Smooth muscle cell (in vitro differentiated cells): ENCODE data around the gene PAWR. TPM values are rescaled to one million over a fixed set of nuclear protein-coding genes. Genes with fewer than 3 reads are reported as not detected.

Source experiments
- DNase-seq: peaks from one replicate; lab custom pipeline; 2025; ENCODE audit not compliant: unreplicated experiment; lab: John Stamatoyannopoulos, UW
- H2AFZ ChIP-seq: fragments of 200-600 bp; sonication (generic); 2 replicates; pipeline ENCODE4 v1.6.0; 2016; ENCODE audit warnings: antibody characterized with exemption, low read depth, mild to moderate bottlenecking
- H3F3A ChIP-seq: fragments of 200-600 bp; sonication (generic); 2 replicates; pipeline ENCODE4 v1.6.0; 2017; ENCODE audit warnings: antibody characterized with exemption, low read depth
- H3K27ac ChIP-seq: fragments of 200-600 bp; sonication (generic); 2 replicates; pipeline ENCODE4 v1.5.1; 2016; ENCODE audit warnings: low read depth, mild to moderate bottlenecking
- H3K27me3 ChIP-seq: fragments of 200-600 bp; sonication (generic); 2 replicates; pipeline ENCODE4 v1.6.1; 2016; ENCODE audit warnings: low read depth, mild to moderate bottlenecking
- H3K36me3 ChIP-seq: fragments of 200-600 bp; sonication (generic); 2 replicates; pipeline ENCODE4 v1.5.1; 2016; ENCODE audit warnings: low read depth
- H3K4me1 ChIP-seq: fragments of 200-600 bp; sonication (generic); 2 replicates; pipeline ENCODE4 v1.5.1; 2016; ENCODE audit warnings: low read depth
- H3K4me2 ChIP-seq: fragments of 200-600 bp; sonication (generic); 2 replicates; pipeline ENCODE4 v1.6.0; 2016; ENCODE audit warnings: mild to moderate bottlenecking
- H3K4me3 ChIP-seq: fragments of 200-600 bp; sonication (generic); 2 replicates; pipeline ENCODE4 v1.5.1; 2016; ENCODE audit warnings: mild to moderate bottlenecking
- H3K79me2 ChIP-seq: fragments of 200-600 bp; sonication (generic); 2 replicates; pipeline ENCODE4 v1.6.0; 2016; ENCODE audit warnings: low read depth, mild to moderate bottlenecking
- H3K9ac ChIP-seq: fragments of 200-600 bp; sonication (generic); 2 replicates; pipeline ENCODE4 v1.6.0; 2016; ENCODE audit warnings: low read depth
- H3K9me3 ChIP-seq: fragments of 200-600 bp; sonication (generic); replicated peaks from 2 replicates; pipeline ENCODE4 v1.5.1; 2016; ENCODE audit warnings: low read depth
- H4K20me1 ChIP-seq: fragments of 200-600 bp; sonication (generic); 2 replicates; pipeline ENCODE4 v1.6.0; 2016; ENCODE audit warnings: low read depth
- CTCF ChIP-seq: fragments of 200-600 bp; sonication (generic); IDR thresholded peaks from 2 replicates; pipeline ENCODE4 v1.5.1; 2017; ENCODE audit warnings: borderline replicate concordance, mild to moderate bottlenecking, antibody characterized with exemption; ENCODE audit not compliant: insufficient read depth, poor library complexity, severe bottlenecking
- WGBS: methylation state at CpG from one replicate; pipeline ENCODE4 v1.1.7; 2016; ENCODE audit warnings: low lambda C conversion rate; 5-methylcytosine and 5-hydroxymethylcytosine counted together
- polyA plus RNA-seq: library from polyadenylated mRNA; unstranded; fragments of >200 nt; fragmentation: Nextera tagmentation; extraction: Ambion mirVana; gene quantifications from 2 replicates; pipeline ENCODE4 v1.2.1, GENCODE V29; 2016
- total RNA-seq: library from RNA; depleted of rRNA; stranded (reverse); fragments of >200 nt; gene quantifications from 2 replicates; pipeline ENCODE4 v1.2.3, GENCODE V29; 2014

The PAWR gene
- total and polyA plus RNA-seq, 2 experiments from 2014 or later = 33.1 to 45.4 TPM

- no peak for DNase-seq
- Histone ChIP-seq H3K4me2 (no peak overlapping the region), H3K9ac (no peak overlapping the region), H4K20me1 (no peaks in the 10 kb centered on the region), H3K4me3 (no peak overlapping the region), H3K79me2 (peaks cover 9% of the 10 kb centered on the region), H3K36me3 (peaks cover 11% of the 10 kb centered on the region), H3F3A (no peaks in the 10 kb centered on the region), H3K9me3 (no peaks in the 10 kb centered on the region), H3K4me1 (no peaks in the 10 kb centered on the region), H3K27ac (no peak overlapping the region), H2AFZ (no peak overlapping the region), H3K27me3 (no peaks in the 10 kb centered on the region)
- 87% methylated on average over 1 of the region's 1 CpG for WGBS
- TF ChIP-seq CTCF = no peak
These were observed 98.8 kb downstream of the PAWR start for GRCh38 chr12:79591988-79592387.

GRCh38 chr12:79590751-79591150 lies 100.0 kb downstream of the PAWR start:
- Histone ChIP-seq H3K79me2 (no peaks in the 10 kb centered on the region), H3K27me3 (no peaks in the 10 kb centered on the region), H3K36me3 (peaks cover 11% of the 10 kb centered on the region), H3K4me3 (no peak overlapping the region), H4K20me1 (no peaks in the 10 kb centered on the region), H2AFZ (no peak overlapping the region), H3K27ac (no peak overlapping the region), H3F3A (no peaks in the 10 kb centered on the region), H3K4me1 (no peaks in the 10 kb centered on the region), H3K4me2 (no peak overlapping the region), H3K9ac (no peak overlapping the region), H3K9me3 (no peaks in the 10 kb centered on the region)
- no peak for TF ChIP-seq CTCF
- DNase-seq = no peak
- WGBS = 99% methylated on average over 2 of the region's 2 CpGs

- Histone ChIP-seq H3K4me3 (no peak overlapping the region), H3K27ac (no peak overlapping the region), H3K9ac (no peak overlapping the region), H3K36me3 (peaks cover 9% of the 10 kb centered on the region), H3F3A (no peaks in the 10 kb centered on the region), H4K20me1 (no peaks in the 10 kb centered on the region), H3K9me3 (no peaks in the 10 kb centered on the region), H3K27me3 (no peaks in the 10 kb centered on the region), H3K4me1 (no peaks in the 10 kb centered on the region), H3K4me2 (no peak overlapping the region), H2AFZ (no peak overlapping the region), H3K79me2 (no peaks in the 10 kb centered on the region)
- TF ChIP-seq CTCF = no peak
- 91% methylated on average over 1 of the region's 1 CpG for WGBS
- DNase-seq = no peak
These were observed 103.4 kb downstream of the PAWR start for GRCh38 chr12:79587368-79587767.

- 98% methylated on average over 1 of the region's 1 CpG for WGBS
- Histone ChIP-seq H3K27ac (no peak overlapping the region), H3K27me3 (no peaks in the 10 kb centered on the region), H3K4me2 (no peak overlapping the region), H3K9ac (no peak overlapping the region), H3K9me3 (no peaks in the 10 kb centered on the region), H3K36me3 (no peaks in the 10 kb centered on the region), H4K20me1 (no peaks in the 10 kb centered on the region), H2AFZ (no peak overlapping the region), H3F3A (no peaks in the 10 kb centered on the region), H3K4me3 (no peak overlapping the region), H3K4me1 (no peaks in the 10 kb centered on the region), H3K79me2 (no peaks in the 10 kb centered on the region)
- no peak for DNase-seq
- no peak for TF ChIP-seq CTCF
These were observed 105.6 kb downstream of the PAWR start for GRCh38 chr12:79585147-79585546.
